RKO (cell line): ENCODE data around the gene MSANTD2.

Source experiments
- DNase-seq: peaks from one replicate; pipeline ENCODE4 v3.0.0-alpha.2; 2016; ENCODE audit warnings: low spot score

Gene MSANTD2

DNA sequence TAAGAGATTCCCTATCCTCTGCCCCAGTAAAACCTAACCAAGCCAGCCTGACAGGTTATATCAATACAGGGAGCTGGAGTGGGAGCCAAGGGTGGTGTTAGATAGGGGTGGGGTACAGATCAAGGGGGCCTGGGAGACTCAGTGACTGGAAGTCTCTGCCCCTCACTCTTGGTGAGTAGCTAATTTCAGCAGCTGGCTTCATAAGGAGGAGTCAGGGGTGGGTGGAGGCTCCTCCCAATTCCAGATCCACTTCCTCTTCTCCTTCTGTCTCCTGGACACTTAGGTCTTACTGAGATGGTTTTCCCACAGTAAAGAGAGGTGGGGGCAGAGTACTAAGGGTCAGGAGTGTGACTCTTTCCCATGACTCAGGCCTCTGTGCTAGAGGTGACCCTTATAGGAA, 47.0 kb downstream of the MSANTD2 start:
- DNase-seq: no peak

DNA sequence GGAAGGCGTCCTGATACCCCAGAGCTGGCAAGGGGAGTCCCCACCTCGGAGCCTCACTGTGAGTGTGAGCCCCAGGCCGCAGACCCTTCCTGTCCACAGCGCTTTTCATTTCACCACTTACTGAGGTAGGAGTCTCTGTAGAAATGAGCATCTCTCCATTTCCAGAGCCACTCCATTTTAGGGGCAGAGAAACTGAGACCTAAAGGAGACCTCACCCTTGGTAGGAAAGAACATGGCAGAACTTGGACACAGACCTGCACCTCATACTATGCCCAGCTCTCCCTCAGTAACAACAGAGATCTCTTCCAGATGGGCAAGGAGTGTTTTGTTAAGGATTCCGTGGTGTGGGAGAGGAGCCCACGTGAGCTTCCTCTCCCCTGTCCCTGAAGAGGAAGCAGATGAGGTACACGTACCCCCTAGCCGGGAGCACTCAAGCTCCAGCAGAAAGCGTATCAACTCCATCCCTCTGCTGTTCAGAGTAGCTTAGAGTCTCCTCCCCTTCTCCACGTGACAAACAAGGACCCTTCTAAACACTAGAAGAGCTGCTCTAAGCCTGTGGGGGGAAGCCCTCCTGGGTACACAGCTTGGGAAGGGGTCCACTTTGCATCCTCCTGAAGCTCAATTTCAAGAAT, 47.6 kb downstream of the MSANTD2 start:
- no peak for DNase-seq

DNA sequence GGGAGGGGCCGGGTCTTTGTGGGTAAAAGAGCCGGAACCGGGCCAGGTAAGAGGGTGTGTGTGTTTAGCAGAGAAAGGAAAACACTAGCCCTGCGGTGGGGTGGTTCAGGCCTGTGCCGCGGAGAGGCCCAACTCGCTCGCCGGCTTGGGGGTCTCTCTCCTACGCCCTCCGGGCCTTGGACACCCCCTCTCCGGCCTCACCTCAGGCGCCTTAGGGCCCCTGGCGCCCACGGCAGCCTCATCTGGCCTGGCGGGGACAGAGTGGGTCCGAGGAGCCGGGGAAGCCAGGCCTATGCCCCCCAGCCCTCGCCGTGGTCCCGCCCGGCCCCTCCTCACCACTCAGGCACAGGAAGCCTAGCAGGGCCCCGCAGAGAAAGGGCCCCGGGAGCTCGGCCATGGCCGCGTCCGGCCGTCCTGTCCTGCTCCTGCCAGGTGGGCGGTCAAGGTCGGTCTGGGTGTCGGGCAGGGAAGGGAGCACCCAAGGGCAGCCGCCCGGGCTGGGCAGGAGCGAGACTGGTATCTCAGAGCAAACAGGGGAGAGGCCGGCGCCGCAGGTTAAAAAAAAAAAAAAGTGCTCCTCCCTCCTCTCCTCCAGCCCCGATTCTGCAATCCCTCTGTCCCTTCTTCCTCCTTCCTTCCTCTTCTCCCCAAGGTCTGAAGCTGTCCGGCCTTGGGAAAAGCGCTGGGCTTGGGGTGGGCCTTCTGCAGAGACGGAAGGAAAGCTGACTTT, 48.3 kb downstream of the MSANTD2 start, which contains the start of gene VSIG2:
Gene VSIG2, minus strand, starts transcription at position 515 of the 730 bp plus-strand sequence. Its CDS starts 118 bp downstream, at position 397.
- DNase-seq: no peak

DNA sequence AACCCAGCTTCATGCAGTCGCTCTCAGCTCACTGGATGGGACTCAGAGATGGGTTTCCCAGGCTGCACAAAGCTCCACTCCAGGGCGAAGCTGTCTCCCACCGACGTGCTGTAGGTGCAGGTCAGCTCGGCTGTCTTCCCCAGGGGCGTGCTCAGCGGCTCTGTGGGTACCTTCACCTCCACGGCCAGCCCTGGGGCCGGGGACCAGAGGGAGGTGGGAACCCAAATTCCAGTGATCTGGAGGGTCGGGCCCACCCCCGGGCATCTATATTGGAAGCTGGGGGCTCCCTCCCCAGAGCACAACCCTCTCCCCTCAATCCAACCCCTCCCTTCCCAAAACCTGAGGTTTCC, 48.8 kb downstream of the MSANTD2 start:
- no peak for DNase-seq

DNA sequence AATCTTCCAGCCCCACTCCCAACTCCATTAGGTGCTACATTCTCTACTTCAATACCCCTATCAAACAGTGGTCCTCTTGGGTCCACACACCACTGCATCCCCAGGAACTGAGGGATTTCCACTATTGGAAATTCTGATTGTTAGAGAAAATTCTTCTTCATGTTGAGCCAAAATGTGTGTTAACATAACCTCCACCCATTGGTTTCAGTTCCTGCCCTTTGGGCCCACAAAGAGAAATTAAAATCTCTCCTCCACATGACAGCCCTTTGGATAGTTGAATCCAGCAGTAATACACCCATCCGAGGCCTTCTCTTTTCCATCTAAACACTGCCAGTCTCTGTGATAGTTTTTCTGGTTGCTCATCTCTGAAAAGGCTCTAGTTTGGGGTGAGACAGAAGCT, 50.3 kb downstream of the MSANTD2 start:
- DNase-seq: no peak

DNA sequence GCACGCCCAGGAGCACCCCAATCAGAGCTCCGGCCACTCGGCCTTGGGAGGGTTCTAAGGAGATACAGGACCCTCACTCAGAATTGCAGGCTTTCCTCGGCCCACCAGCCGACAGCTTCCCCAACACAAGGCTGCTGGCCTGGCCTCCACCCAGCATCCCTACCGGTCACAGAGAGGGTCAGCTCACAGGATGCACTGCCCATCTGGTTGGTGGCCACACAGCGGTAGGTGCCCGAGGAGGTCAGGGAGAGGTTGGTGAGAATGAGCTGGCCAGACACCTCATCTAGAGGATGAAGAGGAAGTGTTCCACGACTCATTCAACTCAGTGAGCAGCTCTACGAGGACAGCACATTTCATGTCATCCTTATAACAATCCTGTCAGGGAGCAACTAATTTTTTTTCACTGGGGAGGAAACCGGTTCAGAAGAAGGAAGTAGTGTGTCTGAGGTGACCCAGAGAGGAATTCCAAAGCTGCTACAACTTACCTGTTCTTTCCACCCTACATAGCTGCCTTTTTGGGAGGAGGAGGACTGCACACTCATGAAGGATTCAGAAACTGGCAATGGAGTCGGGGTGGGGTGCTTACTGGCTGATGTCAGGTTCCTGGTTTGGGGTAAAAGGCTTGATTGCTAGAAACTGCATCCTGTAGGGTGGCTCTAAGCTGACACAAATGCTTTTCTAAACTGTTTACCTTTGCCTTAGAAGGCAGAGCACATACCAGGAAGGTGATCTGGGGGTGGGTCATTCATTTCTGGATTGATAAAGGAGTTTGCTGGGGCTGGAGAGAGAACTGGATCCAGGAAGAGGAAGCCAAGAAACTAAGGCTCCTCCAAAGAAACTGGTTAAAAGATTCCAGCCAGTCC, 51.5 kb downstream of the MSANTD2 start:
- peak; percentile 78 for DNase-seq

DNA sequence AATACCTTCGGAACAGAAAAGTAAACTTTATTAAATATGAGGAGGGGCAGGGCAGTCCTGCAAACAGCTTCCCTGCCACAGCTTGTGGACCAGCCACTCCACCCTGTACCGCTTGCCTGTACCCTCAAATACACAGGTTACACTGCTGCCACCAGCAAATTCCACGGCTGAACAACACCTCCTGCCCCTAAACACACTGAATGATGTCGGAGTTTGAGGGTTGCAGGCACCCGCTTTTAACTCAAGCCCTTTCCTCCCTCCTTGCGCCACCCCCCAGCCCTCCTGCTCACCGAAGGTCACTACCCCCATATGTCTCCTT, 52.1 kb downstream of the MSANTD2 start:
- DNase-seq: no peak

DNA sequence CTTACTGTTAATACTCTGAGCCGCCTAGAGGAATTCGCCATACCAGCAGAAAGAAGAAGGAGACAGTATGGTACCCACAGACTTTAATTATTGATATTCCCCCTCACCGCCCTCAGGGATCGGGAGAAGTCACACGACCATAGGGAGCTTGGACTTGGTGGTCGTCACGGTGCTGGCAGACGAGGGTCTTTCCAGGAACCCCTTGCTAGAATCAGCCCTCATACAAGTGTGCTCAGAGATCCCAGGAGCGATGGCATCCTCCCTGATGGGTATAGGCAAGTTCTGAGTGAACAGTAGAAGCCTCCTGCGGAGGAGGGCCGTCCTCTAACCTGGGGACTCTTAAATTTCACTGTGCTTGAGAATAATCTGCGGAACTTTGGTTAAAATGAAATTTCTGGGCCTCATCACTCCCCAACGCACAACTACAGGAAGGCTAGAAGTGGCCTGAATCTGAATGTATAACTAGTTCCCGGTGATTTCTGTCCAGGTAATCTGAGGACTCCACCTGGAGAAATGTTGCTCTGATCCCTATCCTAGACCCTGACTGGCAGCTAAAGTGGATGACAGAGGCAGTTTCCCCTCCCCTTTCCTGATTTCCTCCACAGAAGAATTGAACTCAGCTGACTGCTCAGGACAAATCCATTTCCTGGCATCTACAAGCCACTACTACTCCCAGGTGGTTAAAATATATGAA, 52.7 kb downstream of the MSANTD2 start:
- DNase-seq: no peak

DNA sequence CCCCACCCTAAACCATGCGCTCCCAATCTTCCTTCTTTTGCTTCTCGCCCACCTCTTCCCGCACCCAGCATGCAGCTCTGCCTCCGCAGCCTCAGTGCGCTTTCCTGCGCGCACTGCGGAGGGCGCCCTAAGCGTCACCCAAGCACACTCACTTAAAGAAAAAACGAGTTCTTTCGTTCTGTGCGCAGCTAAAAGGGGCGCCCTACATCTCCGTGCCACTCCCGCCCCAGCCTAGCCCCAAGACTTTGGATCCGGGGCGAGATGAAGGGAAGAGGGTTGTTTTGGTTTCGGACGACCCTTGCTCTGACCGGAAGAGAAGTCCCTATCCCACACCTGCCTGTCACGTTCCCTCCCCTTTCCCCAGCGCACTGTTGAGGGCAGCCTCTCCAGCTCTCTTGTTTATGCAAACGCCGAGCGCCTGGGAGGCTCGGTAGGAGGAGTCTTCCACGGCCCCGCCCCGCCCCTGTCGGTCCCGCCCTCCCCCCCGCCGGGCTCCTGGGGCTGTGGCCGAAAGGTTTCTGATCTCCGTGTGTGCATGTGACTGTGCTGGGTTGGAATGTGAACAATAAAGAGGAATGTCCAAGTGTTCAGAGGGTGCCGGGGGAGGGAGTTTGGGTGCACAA, 53.5 kb downstream of the MSANTD2 start:
- DNase-seq: peak; percentile 74

DNA sequence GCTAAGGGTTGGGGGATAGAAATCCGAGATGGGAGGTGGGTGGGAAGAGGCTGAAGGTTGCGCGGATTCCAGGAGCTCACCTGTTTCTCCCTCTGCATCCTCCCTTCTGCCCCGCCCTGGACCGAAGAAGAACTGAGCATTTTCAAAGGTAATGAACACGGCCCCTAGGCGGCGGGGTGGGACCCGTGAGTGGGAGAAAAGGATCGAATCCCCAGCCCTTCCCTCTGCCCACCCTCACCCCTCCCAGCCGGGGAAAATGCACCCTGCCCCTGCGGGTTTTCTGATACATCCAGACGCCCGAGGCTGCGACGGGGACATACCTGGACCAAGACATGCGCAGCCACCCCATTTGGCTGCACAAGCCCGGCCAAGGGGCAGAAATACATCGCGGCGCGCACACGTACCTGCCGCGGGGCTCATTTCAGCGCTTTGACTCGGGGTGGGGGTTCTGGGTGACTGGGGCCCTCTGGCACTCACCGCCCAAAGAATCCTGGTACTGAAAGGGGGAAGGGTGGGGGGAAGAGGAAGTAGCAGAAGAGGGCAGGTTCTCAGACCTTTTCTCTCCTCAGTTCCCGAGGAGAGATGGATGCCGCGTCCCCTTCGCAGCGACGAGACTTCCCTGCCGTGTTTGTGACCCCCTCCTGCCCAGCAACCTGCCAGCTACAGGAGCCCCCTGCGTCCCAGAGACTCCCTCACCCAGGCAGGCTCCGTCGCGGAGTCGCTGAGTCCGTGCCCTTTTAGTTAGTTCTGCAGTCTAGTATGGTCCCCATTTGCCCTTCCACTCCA, 54.2 kb downstream of the MSANTD2 start:
- no peak for DNase-seq

DNA sequence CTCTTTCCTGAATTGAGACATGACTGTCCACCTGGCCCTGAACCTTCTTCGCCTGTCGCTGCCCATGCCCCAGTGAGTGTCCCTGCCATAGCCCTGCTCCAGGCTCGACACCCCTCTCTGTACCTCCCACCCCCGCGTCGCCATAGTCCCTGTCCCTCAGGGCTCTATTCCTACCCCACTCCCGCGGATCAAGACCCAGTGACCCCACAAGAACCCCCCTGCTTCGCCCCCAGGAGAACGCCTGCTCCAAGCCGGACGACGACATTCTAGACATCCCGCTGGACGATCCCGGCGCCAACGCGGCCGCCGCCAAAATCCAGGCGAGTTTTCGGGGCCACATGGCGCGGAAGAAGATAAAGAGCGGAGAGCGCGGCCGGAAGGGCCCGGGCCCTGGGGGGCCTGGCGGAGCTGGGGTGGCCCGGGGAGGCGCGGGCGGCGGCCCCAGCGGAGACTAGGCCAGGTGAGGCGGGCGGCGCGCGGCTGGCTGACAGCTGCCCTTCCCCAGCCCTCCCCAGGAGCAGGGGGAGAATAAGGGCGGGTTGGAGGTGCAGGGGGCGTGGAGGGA, 54.9 kb downstream of the MSANTD2 start:
- no peak for DNase-seq

DNA sequence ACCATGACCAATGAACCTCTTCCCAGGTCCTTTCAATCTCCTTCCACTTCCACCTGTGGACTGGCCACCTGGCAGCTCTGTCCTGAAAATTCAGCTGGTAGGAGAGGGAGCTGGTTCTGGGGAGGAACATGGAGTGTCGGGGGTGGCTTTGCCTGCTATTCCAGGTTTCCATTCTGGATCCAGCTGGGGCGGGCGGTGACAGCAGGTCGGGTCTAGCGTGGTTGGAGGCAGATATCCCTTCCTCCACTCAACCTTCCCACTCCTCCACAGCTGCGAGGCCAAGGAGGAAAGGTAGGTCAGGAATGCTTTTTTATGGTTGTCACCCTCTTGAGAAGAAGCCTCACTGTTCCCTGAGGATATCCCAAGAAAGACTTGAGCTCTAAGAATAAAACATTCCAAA, 57.2 kb downstream of the MSANTD2 start:
- DNase-seq: no peak

DNA sequence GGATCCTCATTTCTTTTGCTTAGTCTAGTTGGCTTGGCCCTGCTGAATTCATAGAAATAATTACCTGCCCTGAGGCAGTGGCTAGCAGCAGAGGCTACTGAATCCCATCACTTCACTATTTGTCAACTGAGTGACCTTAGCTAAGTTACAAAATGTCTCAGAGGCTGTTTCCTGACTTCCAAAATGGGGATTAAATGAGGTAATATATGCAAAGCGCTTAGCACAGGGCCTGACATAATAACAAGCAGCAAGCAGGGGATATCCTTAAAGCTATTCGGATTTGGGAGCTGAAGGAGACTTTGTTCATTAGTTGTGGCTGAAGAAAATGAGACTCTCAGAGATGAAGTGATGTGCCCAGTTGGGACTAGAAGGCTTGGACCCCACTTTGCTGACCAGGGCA, 57.7 kb downstream of the MSANTD2 start:
- no peak for DNase-seq

DNA sequence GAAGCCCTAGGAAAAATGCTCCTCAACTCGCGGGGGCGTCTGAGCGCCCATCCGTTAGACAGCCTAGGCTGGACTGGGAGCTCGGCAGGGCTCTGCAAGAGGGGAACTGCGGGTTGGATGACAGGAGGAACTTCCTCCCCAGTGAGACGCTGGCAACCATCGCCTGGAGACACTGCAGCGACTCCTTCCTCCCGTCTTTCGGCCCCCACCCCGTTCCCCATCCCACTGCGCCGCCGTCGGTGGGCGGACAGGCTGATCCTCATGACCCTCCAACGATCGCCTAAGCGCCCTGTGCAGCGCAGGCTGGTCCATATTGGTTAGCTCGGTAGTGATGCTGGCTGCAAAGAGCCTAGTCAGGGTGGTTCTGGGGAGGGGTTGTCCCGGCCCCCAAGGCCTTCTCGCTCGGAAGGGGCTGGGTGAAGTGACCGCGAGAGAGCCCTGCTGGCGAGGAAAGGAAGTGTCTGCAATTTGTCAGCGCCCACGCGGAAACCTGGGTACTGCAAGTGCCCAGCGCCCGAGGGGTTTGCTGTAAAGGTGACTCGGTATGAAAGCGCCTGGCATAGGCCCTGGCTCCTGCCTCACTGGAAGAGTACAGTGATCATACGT, 59.8 kb downstream of the MSANTD2 start:
- DNase-seq: peak; percentile 65

DNA sequence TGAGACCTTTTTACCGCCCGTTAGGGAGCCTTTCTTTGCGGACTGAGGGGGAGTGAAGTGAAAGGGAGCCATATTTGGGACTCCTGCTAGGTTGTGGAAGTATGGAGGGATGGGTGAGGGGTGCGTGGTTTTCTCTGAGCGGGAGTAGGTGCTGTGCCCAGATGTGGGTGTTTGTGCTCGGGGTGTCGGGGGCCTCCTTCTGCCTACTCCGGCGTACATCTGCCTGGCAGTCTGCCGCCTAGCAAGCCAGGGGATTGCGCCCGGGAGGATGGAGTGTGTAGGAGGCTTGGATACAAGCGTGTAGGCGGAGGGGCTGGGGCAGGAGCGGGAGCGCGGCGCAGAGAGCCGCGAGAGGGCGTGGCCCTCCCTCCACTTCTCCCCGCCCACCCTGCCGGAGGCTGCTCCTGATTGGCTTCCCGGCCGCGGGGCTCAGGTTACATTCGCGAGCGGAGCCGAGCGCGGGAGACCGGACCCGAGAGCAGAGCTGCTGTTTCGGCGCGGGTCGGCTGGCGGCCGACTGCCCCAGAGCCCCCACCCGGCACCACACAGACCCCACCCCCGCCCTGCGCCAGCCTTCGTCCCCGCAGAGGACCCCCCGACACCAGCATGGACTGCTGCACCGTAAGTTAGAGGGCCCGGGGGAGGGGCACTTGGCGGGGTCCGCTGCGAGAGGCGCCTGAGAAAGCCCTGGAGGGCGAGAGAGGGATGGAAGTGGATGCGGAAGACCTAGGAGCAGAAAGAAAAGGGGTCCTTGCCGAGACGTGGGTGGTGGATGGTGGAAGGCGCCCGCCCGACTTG, 60.5 kb downstream of the MSANTD2 start, which contains the start of gene NRGN:
Gene NRGN, plus strand, starts transcription at position 464 of the 798 bp plus-strand sequence. Its CDS starts 143 bp downstream, at position 607.
- DNase-seq: peak; percentile 90

DNA sequence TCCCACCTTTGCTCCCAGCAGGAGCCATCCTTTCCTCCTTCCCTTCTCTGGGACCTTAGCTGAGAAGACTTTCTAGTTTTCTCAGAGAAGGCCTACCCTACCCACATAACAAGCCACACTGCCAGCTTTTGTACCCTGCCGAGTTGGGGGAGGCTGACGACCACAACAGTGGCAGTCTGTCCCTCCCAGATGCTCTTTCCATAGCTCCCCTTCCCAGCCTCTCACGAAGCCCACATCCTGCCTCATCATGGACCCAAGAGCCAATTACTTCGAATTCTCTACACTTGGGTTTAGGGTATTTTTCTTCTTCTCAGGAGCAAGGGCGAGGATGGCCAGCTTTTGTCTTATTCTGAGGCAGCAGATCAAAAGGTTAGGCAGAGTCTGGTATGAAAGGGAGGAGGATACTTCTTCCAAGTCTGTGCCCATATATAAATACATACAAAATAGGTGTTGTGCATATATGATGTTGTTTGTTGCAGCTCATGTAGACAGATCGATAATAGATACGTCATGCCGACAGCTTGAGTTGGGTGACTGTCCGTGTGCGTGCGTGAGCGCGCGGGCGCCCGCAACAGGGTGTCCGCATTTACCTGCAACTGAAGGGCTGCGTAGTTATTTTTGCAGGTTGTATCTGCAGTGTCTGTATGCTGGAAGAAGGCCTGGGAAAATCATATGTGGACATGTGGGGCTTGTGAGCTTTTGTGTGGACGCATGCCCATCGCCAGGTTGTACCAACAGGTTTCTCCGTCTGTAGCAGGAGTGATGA, 61.3 kb downstream of the MSANTD2 start:
- DNase-seq: no peak

DNA sequence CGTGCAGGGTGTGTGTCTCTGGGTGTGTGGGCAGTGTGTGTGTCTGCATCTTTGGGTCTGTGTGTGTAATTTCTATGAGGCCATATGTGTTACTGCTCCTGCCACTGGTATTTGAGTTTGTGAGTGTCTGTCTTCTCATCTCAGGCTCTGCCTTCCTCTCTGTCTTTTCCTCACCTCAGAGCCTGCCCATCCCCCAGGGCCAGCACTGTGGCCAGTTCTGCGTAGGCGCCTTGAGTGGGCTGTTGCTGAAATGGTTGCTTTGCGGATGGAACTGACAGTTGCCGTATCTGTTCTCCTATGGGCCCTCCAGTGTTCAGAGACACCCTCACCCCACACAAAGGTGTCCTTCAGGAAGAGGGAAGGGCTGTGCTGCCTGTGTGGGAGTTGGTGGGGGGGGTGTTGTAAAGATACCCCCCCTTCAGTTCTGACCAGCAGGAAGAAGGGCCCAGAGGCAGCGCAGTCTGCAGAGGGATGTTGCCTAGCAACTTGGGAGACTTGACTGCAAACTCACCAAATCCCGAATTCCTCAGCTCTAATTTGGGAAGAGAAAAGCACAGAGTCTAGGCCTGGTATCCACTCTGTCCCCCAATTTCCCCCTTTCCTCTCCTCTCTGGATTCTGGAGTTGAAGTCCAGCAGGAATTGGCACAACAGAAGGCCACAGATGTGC, 62.4 kb downstream of the MSANTD2 start:
- DNase-seq: no peak

DNA sequence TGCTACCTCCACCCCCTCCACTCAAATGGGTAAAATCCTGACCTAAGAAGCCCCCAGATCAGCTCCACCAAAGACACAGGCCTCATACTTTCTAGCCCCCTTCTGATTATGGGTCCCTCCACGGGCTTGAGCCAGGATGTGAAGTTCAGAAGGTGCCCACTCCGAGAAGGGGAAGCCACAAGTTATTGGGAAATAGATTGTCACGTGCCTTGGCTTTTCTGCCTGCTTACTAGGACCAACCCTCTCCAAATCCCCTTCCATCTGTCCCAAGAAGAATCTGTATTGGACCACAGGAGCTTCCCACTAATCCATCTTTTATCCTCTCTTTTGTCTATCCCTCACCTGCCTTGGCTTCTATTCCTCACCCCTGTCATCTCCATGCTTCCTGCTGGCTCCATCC, 63.5 kb downstream of the MSANTD2 start:
- no peak for DNase-seq
